Nephron progenitor cell (in vitro differentiated cells): ENCODE measurements around the gene TCF7L2.

Source experiments
- DNase-seq: peaks from one replicate; pipeline ENCODE4 v3.0.0; 2021
- H3K27ac Mint-ChIP-seq: 2 replicates; pipeline ENCODE4 v1.8.0; 2021; ENCODE audit warnings: mild to moderate bottlenecking, moderate library complexity, mixed read lengths
- H3K27me3 Mint-ChIP-seq: 2 replicates; pipeline ENCODE4 v1.8.0; 2021; ENCODE audit warnings: mild to moderate bottlenecking, low read depth, mixed read lengths; ENCODE audit not compliant: poor library complexity
- H3K36me3 Mint-ChIP-seq: 2 replicates; pipeline ENCODE4 v1.8.0; 2021; ENCODE audit warnings: low read depth, mixed read lengths
- H3K4me1 Mint-ChIP-seq: 2 replicates; pipeline ENCODE4 v1.8.0; 2021; ENCODE audit warnings: mixed read lengths
- H3K4me3 Mint-ChIP-seq: 2 replicates; pipeline ENCODE4 v1.8.0; 2021; ENCODE audit warnings: mild to moderate bottlenecking, moderate library complexity, mixed read lengths
- H3K9me3 Mint-ChIP-seq: 2 replicates; pipeline ENCODE4 v1.8.0; 2021; ENCODE audit warnings: mild to moderate bottlenecking, moderate library complexity, mixed read lengths
- TF ChIP-seq, protein P1 (sequence below): fragments of 200-600 bp; sonication (generic); IDR thresholded peaks from 2 replicates; pipeline ENCODE4 v1.5.0; 2021; ENCODE audit warnings: antibody characterized with exemption

Gene TCF7L2

DNA sequence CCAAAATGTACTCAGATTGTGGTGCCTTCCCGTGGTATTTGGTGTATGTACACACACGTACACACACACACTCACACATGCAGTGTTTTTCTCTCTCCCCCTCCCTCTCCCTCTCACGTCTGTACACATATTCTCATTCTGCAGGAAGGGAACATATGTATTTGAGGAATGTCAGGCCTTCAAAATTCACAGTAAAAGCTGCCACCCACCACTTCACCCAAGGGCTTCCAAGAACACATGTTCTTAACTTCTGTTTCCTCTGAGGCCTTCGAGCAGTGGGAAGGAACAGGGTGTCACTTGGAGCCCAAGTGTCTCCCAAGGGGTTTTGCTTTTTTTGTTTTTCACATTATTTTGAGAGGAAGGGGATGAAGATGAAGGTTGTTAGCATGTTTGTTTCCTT is 198.9 kb downstream of the TCF7L2 start:
- Mint-ChIP-seq H3K4me1 (peaks cover 9% of the 10 kb centered on the region), H3K27me3 (peaks cover 4% of the 10 kb centered on the region), H3K36me3 (peaks cover 94% of the 10 kb centered on the region), H3K9me3 (no peaks in the 10 kb centered on the region), H3K4me3 (no peak overlapping the region), H3K27ac (peak overlapping the region; percentile 9)
- DNase-seq, result no peak
- TF ChIP-seq, protein P1, sequence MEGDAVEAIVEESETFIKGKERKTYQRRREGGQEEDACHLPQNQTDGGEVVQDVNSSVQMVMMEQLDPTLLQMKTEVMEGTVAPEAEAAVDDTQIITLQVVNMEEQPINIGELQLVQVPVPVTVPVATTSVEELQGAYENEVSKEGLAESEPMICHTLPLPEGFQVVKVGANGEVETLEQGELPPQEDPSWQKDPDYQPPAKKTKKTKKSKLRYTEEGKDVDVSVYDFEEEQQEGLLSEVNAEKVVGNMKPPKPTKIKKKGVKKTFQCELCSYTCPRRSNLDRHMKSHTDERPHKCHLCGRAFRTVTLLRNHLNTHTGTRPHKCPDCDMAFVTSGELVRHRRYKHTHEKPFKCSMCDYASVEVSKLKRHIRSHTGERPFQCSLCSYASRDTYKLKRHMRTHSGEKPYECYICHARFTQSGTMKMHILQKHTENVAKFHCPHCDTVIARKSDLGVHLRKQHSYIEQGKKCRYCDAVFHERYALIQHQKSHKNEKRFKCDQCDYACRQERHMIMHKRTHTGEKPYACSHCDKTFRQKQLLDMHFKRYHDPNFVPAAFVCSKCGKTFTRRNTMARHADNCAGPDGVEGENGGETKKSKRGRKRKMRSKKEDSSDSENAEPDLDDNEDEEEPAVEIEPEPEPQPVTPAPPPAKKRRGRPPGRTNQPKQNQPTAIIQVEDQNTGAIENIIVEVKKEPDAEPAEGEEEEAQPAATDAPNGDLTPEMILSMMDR, result no peak

DNA sequence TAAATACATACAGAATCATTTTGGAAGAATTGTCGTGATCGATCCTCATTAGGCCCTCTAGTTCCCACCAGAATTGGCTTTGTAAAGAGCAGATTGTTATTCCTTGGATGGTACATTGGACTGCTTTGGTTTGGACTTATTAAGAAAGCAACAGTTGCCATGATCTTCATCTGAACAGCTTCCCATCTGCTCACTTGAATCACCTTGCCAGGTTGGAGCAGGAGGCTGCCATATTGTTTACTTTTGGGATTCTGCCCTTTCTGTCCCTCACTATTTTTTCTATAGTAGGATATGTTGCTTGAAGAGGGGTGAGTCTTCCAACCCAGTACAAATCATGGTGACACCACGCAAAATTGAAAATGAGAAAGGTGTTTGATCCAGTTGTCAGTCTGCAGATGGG is 199.6 kb downstream of the TCF7L2 start:
- Mint-ChIP-seq H3K4me3 (no peak overlapping the region), H3K27me3 (peaks cover 4% of the 10 kb centered on the region), H3K4me1 (peaks cover 9% of the 10 kb centered on the region), H3K9me3 (no peaks in the 10 kb centered on the region), H3K27ac (no peak overlapping the region), H3K36me3 (peaks cover 94% of the 10 kb centered on the region)
- TF ChIP-seq, protein P1, result no peak
- DNase-seq, result no peak

DNA sequence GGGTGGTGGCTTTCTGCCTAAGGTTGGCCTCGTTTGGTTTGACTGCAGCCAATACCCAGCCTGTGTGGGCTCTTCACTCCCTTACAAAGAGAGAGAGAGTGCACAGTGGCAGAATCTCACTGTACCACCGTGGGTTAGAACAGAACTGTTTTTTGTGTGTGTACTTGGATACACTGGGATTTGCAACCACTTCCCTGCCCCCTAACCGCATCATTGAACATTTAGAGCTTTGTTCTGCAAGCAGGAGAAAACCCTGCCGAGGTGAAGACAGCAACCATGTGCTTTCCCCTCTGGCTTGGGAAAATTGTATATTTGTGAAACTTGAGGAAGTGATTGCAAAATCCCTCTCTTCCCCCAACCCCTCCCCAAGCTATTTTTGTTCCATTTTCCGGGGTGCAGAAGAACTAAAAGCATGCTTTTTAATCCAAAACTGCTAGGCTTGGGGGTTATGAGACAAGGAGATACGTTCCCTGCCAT is 201.2 kb downstream of the TCF7L2 start:
- H3K27me3 Mint-ChIP-seq, result peaks cover 3% of the 10 kb centered on the region
- H3K36me3 Mint-ChIP-seq, result peaks cover 92% of the 10 kb centered on the region
- H3K4me3 Mint-ChIP-seq, result no peak overlapping the region
- no peak for DNase-seq
- peaks cover 9% of the 10 kb centered on the region for H3K4me1 Mint-ChIP-seq
- TF ChIP-seq, protein P1, result no peak
- H3K9me3 Mint-ChIP-seq, result no peaks in the 10 kb centered on the region
- H3K27ac Mint-ChIP-seq, result peak overlapping the region; percentile 13

DNA sequence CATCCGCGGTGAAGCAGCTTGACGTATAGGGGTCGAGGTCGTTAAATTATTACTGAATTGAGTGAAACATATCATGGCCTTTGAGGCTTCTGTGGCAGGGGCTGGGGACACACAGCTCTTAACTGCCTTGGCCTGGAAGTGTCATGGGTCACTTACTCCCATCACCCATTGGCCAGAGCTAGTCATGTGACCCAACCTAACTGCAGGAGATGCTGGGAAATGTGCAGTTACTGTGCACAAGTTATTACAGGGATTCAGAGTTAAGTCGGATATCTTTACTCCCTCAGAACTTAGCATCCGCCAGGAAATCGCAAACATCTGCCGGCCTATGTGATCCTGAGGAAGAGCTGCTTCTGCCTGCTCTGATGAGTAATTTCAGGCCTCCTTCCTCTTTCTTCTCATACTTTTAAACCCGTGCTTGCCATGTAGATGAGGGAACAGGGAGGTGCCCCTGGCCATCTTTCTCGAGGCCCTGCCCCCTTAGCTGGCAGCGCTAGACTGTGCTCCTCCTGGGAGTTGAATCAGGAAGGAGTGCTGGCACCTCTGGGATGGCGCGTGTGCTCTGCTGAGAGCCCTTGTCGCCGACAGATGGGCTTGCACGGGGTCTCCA is 203.6 kb downstream of the TCF7L2 start:
- peaks cover 6% of the 10 kb centered on the region for H3K27me3 Mint-ChIP-seq
- TF ChIP-seq, protein P1, result no peak
- DNase-seq, result no peak
- H3K36me3 Mint-ChIP-seq, result peaks cover 95% of the 10 kb centered on the region
- no peak overlapping the region for H3K4me3 Mint-ChIP-seq
- H3K27ac Mint-ChIP-seq, result peak overlapping the region; percentile 97
- no peaks in the 10 kb centered on the region for H3K9me3 Mint-ChIP-seq
- peaks cover 19% of the 10 kb centered on the region for H3K4me1 Mint-ChIP-seq

DNA sequence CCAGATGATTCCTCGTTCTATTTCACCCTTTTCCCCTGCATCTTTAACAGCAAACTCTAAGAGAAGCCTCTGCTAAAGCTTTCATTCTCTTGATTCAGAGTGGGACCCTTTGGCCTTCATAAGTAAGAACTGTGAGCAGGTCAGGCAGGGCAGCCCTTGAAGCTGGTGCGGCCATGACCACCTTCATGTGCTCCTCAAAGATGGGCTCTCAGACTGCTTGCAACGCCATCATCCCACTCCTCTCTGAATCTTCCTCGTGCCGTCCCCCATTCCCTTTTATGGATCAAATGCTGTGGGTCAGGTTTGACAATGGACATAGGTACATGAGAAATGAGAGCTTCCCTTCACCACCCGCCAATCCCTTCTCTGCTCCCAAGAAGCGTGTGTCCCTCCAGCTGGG is 207.4 kb downstream of the TCF7L2 start:
- TF ChIP-seq, protein P1, result no peak
- peaks cover 82% of the 10 kb centered on the region for H3K36me3 Mint-ChIP-seq
- H3K27ac Mint-ChIP-seq, result peak overlapping the region; percentile 59
- H3K9me3 Mint-ChIP-seq, result no peaks in the 10 kb centered on the region
- H3K4me1 Mint-ChIP-seq, result peaks cover 24% of the 10 kb centered on the region
- no peak overlapping the region for H3K4me3 Mint-ChIP-seq
- peaks cover 10% of the 10 kb centered on the region for H3K27me3 Mint-ChIP-seq
- DNase-seq, result no peak

DNA sequence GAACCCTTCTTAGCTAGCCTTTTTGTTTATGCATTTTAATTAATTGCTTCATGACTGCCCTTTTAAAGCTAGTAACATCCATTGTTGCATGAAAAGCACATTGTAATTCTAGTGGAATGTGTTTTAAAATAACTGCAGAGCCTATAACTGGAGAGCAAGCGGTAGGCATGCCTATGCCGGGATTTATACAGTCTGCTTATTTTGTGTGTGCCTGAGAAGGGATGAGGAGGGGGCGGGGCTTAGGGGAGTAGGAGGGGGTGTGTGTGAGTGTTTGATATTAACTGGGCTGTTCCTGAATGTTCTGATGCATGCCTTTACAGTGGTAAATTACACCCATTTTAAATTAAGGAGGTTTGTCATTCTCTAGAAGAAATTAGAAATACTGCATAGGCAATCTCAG is 208.1 kb downstream of the TCF7L2 start:
- TF ChIP-seq, protein P1, result no peak
- H3K27me3 Mint-ChIP-seq, result peaks cover 10% of the 10 kb centered on the region
- H3K4me1 Mint-ChIP-seq, result peaks cover 21% of the 10 kb centered on the region
- no peaks in the 10 kb centered on the region for H3K9me3 Mint-ChIP-seq
- H3K36me3 Mint-ChIP-seq, result peaks cover 76% of the 10 kb centered on the region
- no peak overlapping the region for H3K4me3 Mint-ChIP-seq
- peak; percentile 27 for DNase-seq
- H3K27ac Mint-ChIP-seq, result no peak overlapping the region
